ENCODE results near the gene MGAT5.

The MGAT5 gene

DNA sequence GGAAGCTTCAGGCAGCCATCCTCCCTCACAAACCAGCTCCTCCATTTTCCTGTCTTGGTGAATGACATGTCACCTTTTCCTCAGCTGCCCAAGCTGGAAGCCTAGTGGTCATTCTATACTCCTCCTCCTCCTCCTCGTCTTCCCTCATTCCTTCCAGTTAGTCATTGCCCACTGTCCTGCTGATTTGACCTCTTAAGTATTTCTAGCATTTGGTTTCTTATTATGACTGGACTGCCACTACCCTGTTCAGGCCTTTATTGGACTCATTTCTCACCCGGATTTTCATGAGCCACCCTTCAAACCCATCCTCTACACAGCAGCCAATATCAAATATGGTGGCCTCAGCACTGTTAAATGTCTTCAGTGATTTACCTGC lies 21.9 kb upstream of the MGAT5 start:
- no peak for DNase-seq (ENCODE audit: low read depth in 2 of 2)

DNA sequence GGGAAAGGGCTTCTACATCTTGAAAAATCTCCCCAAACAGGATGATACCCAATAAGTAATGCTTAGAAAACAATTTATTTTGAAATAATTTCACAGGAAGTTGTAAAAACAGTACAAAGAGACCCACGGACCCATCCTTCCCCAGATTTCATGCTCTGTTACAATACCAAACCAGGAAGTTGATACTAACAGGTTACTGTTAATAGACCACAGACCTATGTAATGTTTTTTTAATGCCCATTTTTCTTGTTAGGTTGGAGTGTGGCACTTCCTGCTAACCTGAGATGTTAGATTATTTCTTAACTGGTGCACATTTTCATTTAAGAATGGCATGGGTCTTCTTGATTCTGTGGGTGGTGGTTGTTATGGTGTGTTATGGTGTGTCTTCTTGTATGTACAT lies 21.4 kb upstream of the MGAT5 start:
- no peak for DNase-seq (ENCODE audit: low read depth in 2 of 2)

DNA sequence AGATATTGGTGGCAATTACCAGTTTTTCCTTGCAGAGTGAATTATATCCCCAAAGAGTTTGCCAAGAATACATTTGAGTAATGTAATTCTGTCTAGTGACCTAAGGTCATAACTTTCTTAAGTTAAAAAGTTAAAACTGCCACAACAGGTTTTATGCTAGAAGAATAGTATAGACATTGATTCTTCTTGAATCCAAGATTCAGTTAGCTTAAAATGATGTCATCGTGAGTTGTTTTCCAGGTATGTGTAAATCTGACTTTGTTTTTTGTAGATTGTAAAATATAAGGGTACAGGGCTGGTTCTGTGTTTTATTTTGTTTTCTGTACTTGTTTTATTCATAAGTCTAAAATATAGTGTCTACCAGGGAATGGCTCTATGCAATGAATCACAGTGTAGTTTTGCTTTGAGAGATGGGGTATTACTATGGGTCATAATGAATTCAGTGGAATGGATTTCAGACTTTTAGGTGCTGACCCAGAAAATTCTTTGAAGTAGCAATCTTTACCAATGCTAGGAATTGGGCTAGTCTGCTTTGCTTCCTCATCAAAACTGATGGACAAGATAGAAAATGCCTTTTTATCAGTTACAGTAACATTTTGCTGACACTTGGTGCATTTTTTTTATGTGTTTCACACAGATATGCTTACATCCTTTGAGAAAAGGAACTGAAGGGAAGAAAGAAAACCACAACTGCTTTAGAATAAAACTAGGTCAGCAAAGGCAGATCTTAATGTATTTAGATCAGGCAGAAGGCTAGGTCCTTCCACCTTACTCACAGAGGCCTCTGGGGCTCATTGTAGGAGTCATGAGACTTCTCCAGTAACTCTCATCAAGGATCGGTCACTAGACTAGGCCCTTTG lies 20.8 kb upstream of the MGAT5 start:
- no peak for DNase-seq (ENCODE audit: low read depth in 2 of 2)

DNA sequence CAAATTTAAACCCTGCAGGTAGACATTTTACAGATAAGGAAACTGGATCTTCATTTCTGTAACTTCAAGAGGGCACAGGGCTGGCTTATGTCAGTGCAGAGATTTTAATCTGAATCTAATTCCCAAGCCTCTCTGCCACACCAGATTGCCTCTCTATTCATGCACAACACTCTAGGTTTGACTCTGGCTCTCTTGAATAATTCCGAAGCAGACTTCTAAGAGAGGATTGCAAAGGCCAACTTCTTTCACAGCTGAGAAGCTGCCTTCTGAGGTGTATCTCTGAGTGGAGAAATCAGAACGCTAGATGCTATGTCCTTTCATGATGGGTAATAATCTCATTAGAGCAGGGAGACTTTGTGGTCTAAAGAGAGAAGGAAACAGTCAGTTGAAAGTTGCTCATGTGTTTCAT lies 20.1 kb upstream of the MGAT5 start:
- no peak for DNase-seq (ENCODE audit: low read depth in 2 of 2)

DNA sequence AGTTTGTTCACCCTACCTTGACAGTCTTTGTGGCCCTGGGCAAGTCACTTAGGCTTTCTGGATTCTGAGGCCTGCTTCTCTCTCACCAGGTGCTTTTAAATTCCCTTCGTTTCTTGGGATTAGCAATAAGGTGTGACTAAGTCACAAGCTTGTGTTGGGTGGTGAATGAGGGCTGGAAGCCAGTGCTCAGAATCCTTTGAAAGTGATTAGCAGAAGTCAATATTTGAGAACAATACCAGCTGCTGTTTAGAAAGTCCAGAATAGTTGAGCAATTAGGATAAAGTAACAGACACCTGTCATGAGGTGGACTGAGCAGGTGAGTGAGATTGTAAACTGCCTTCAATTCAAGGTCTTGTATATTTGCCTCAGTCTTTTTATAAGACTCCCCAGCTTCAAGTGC lies 19.3 kb upstream of the MGAT5 start:
- DNase-seq (ENCODE audit: low read depth in 2 of 2) = no peak

DNA sequence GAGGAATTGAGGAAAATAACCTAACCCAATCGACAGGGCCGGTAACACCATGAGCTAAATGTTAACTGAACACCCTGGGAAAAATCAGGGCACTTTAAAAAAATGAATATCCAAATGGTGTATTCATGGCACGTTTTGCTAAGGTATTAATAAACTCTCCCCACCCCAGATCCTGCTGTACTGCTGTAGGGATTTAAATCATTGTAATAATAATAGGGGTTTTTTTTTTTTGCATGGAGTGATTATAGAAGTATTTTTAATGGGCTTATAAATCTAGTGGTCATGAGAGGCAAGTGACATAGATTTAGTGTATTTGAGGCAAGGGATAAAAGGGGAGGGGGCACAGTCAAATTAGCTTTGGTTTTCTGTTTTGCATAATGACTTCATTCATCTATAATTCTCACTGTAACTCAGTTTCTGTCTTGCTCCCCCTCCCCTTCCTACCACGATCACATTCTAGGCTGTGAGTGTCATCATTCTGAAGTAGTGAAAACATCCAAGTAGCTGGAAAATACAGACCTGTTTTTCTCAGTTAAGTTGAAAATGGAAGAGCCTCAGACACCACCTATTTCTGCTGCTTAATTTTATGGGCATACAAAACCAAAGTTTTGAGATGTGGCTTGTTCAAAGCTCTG lies 18.2 kb upstream of the MGAT5 start:
- no peak for DNase-seq (ENCODE audit: low read depth in 2 of 2)

DNA sequence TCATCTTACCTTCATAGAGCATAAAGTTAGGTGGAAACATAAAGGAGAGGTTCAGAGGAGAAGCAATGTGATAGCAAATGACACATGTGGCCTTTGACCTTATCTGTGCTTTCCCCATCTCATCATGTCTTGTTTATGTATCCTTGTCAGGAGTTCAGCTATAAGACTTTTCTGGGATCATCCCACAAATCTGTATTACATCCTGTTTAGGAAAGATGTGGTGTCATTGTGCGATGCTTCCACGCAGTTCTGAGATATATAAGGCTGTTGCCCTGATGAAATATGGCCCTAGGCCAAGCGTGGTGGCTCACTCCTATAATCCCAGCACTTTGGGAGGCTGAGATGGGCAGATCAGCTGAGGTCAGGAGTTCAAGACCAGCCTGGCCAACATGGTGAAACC lies 15.5 kb upstream of the MGAT5 start:
- DNase-seq (ENCODE audit: low read depth in 2 of 2) = no peak

DNA sequence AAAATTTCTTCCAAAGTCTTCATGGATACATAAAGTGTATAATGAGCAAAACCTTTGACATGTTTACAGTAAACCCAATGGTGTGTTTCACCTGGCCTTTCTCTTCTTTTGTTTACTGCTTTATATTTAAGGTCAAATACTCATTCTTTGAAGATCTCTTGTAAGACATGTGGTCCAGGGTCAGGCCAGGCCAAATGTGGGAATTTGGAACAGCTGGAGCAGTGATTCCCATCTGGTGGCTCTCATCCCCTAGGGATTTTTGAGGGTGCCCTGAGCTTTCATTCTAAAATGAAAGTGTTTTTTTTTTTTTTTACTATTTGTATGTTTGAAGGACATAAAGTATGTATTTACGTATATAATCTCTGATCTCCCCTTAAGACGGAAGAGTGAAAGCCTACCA lies 13.8 kb upstream of the MGAT5 start:
- no peak for DNase-seq (ENCODE audit: low read depth in 2 of 2)

DNA sequence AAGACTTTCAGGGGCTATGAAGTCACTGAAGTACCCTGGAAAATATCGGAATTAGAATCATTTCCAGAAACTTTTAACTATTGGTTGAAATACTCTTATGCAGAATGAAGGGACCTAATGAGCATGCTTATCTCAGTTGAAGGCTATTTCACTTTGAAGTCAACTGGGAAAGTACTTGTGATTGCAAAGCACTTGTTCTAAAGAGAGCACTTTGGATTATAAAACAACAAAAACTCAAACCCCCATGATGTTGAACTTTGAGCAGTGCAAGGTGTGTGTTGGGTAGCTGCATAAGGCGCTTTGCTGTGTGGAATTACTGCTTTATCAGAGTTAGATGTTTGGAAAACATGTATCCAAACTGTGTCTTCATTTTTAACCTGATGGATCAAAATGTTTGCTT lies 12.0 kb upstream of the MGAT5 start:
- DNase-seq (ENCODE audit: low read depth in 2 of 2) = no peak

DNA sequence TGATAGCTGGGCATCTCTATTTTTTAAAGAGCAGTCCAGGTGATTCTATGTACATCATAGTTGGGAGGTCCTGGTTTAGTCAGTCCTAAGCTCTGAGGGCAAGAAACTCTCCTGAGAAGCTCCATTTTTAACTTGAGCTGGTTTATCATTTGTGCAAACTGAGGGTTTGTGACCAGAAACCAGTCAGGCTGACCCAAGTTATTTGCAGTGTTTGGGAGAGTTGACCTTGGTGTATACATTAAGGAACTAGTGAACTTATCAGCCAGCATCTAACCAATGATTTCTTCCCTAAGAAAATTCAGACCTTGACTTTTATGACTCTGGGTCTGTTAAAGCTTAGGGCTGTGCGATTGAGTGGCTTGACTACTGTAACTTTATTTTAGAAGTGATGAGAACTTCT lies 10.6 kb upstream of the MGAT5 start:
- DNase-seq (ENCODE audit: low read depth in 2 of 2) = no peak

DNA sequence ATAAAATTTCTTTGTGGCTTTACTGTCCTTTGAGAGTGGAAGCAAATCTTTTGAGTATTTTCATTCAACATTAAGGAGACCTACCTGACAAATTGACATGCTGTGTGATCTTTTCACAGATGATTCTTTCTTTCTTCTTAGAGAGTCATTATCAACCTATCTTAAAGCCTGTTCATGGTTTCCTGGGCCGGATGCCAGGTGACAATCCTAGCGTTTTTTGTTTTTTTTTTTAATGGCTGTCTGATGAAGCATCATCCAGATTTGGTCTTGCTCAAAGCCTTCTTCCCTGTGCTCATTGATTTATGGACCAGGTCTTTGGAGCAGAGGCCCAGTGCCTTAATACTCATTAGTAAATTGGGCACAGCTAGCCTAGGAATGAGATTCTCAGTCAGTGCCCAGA lies 9.8 kb upstream of the MGAT5 start:
- no peak for DNase-seq (ENCODE audit: low read depth in 2 of 2)

DNA sequence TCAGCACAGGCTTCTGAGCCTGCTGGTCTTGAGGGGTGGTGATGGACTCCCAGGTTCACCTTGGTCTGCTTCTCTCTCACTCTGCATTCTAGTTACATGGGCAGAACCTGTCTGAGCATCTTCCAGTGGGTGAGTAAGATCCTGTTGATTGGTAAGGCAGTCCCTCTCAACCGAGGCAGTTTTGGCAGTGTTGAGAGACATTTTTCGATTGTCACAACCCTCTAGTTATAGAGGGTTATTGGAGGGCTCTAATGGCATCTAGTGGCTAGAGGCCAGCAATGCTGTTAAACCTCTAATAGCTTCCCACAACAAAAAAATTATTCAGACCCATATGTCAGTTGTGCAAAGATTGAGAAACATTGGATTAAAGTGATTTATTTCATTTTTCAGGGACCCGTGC lies 9.3 kb upstream of the MGAT5 start:
- DNase-seq (ENCODE audit: low read depth in 2 of 2) = no peak

DNA sequence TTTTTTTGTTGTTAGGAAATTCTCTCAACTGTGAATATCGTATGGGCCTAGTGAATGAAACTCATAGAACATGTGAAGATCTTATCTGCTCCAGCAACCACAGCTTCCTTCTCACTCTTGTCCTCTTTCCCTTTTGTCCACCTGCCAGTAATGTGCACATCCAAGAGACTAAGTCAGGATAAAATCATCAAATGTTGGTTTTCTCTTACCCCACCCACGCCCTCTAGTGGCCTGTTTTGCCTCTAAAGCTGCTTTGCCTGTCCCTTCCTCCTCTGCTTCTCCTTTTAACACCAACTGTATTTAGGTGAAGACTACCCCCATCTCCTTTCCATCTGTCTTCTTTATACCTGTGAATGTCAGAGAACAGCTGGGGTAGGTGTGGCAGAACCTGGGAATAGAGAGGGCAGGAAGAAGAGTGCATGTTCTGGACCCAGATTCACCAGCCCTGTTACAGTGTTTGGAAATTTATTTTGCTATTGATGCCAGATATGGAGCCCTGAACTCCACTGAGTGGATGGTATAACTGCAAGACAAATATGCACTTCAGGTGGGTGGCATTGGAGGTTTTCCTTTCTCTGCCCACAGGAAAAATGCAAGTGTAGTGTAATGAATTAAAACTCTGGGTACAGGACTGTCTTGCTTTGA lies 8.4 kb upstream of the MGAT5 start:
- peak; percentile 53 to 62 for DNase-seq (ENCODE audit: low read depth in 2 of 2)

DNA sequence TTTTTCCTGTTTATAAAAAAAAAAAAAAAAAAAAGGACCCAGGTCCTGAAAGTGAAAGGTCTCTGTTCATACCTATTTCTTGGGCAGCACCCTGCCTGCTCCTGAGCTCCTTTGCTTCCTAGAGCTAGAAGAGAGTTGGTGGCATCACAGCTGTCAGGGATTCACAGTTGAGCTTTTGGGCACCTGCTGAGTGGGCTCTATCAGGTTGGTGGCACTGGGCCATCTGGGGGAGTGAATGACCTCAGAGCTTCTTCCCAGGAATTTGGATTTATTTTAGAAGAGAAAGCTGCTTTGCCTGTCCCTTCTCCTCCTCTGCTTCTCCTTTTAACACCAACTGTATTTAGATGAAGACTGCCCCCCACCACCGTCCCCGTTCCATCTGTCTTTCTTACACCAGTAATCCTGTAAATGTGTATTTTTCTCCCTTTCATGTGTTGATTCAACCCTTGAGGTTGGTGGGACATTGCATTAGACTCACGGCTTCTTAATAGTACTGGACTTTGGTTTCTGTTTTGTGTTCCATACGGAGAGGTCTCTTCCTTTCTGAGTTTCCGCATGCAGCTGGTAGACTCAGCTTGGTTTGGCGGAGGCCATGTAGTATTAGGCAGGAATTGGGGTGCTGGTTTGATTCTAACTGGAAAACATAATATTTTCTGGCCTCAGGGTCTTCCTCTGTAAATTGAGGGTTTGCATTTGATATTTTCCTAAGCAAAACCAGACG lies 7.6 kb upstream of the MGAT5 start:
- no peak for DNase-seq (ENCODE audit: low read depth in 2 of 2)

DNA sequence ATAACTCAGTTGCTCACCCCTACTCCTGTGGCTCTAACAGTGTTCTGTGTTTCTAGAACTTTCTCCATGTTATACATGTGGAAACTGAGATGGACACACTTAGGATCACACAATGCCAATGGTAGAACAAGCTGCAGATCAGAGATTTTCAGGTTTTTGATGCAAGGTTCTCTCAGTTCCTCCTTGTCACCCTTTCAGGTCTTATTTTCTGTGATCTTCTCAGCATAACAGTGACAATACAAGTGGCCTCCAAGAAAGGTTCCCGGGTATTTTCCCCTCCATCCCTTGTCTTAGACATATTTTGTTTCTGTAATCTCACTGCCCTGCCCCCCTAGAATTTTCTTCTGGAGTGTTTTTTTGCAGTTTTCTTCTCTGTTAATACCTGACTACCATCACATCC lies 6.2 kb upstream of the MGAT5 start:
- DNase-seq (ENCODE audit: low read depth in 2 of 2) = no peak

DNA sequence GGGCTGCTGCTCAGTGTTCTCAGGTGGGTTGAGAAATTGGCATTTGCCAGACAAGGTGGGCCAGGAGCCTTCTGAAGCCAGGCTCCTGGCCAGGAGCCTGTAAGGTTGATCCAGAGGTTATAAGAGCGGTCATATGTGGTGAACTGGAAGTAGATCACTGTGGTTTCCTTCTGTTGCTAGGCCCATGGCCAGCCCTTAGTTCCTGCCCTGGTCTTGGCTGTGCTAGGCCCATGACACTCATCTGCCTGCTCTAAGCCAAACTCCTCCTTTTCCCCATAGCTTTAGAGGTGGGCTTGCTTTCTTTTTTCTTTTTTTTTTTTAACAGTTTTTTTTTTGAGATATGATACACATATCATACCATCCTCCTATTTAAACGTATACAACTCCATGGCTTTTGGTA lies 5.0 kb upstream of the MGAT5 start:
- DNase-seq (ENCODE audit: low read depth in 2 of 2) = no peak

DNA sequence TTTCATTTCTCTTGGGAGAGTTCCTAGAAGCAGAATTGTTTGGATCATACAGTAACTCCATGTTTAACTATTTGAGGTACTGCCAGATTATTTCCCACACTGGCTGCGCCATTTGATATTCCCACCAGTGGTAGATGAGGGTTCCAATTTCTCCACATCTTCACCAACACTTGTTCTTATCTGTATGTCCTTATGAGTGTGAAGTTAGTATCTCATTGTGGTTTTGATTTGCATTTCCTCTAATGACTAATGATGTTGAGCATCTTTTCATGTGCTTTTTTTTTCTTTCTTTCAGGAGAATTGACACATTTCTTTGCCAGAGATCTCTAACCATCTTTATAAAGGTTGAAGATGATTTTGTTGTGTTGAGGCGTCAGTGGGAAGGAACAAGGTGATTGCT lies 4.1 kb upstream of the MGAT5 start:
- no peak for DNase-seq (ENCODE audit: low read depth in 2 of 2)

DNA sequence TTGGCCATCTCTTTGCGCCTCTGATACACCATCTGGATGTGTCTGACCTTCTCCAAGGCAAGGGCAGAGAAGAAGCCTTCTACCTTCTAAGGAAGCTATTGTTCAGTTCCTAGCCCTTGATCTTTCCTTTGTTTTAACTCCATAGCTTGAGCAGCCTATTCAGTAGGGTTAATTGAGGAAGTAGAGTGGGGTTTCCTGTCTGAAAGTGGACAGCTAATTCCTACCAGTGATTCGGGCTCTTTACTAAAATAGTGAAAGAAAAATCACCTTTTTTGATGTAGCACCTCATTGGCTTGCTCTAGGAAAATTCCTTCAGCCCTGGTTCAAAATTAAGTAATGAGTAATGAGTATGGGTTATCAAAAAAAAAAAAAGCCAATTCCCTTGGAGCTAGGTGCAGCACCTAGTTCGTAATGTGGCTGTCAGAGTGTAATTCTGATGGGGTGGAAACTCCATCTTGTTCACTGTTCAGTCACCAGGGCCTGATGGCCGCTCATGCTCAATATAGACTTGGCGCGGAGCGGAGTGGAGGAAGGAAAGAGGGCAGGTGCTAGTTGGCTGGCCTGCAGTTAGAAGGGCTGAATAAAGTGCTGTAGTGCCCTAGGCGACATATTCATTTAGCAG lies 2.9 kb upstream of the MGAT5 start:
- no peak for DNase-seq (ENCODE audit: low read depth in 2 of 2)

DNA sequence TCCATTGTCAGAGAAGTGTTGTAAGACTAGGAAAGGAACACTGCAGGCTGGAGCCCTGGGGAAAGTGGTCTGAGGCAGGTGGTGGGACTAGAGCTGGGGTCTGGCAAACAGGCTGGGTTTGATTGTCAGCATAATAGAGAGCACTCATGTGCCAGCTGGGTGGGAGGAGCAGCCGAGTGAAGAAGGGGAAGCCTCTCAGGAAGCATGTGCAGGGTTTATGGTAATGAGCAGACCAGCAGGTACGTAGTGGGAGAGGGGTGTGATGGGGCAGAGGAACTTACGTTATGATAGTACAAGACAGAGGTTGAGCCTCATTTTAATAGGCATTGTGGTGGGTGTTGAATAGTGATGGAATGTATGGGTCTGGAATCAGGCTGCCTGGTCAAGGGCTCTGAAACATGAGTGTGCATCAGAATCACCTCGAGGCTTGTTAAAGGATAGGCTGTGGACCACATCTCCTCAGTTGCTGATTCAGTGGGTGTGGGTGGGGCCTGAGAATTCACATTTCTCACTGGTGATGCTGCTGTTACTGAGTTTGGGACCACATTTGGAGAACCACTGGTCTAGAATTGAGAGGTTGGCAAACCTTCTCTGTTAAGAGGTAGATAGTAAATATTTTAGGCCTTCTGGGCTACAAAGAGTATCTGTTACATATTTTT lies 1.7 kb upstream of the MGAT5 start:
- DNase-seq (ENCODE audit: low read depth in 2 of 2) = no peak

DNA sequence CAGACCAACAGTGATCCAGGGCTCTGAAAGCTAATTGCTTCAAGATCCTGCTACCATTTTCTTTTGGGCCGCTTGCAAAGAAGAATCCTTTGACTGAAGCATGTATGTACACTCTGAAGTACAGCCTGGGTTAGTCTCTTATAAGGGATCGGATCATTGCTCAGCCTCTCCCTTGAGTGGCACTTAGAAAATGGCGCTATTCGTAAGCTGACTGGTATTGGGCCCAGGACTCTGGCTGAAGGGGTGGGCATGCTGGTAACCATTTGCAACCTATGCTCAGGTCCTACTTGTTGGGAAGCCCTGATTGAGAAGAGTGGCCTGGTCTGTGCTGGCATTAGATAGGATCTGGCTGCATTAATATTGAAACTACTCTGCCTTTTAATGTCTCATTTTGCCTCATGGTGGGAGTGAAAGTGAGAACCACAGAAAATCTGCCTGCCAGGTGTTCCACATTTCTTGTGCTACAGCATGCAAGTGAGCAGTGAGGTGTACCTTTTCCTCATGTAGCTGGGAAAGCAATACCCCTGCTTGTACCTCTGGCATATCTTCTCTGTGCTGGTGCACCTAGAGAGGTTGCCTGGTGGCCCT lies 661 bp upstream of the MGAT5 start:
- DNase-seq (ENCODE audit: low read depth in 2 of 2) = no peak

DNA sequence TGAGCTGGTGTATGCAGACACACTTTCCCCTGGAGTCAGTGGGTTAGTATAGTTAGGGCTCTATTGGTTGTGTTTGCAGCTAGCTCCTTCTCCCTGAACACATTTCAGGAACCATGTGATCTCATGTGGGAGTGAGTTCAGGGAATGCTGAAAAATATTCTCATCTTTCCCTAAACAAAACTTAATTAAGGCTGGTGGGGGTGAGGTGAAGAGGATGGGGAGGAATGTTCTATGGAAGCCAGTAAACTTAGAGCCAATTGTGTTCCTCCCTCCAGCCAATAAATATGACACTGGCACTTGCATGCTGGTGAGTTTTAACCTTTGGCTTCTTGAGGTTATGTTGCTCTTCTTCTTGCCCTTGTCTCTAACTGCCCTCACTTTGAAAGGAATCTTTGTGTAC lies 952 bp downstream of the MGAT5 start:
- DNase-seq (ENCODE audit: low read depth in 2 of 2) = no peak

Data from activated CD8-positive, alpha-beta memory T cell treated with anti-CD3 and anti-CD28 coated beads for 4 hours (primary cell).